Stimulated activated CD8-positive, alpha-beta memory T cell treated with anti-CD3 and anti-CD28 coated beads, Interleukin-7, amount 100 ng/mL, for 1 hour (primary cell): ENCODE measurements around the gene RARG.
"Not testable (repeated sequence)": the region's sequence is repeated elsewhere in the genome, so short reads cannot be mapped to it uniquely, and the experiment has no call there.

Source experiments
- DNase-seq, 2 donors: peaks; one replicate each; pipeline ENCODE4 v3.0.0-alpha.2; 2020; ENCODE audit warnings: low read depth in 2 of 2

The RARG gene

GRCh38 chr12:53170876-53171724, 60.9 kb downstream of the RARG start:
- DNase-seq, result no peak

GRCh38 chr12:53170215-53170614, 61.8 kb downstream of the RARG start:
- no peak for DNase-seq

GRCh38 chr12:53169644-53170043, 62.4 kb downstream of the RARG start:
- DNase-seq, result no peak

- no peak for DNase-seq
Observed at GRCh38 chr12:53166837-53167236, 65.2 kb downstream of the RARG start.

- not testable (repeated sequence) for DNase-seq
Observed at GRCh38 chr12:53163008-53163407, 69.0 kb downstream of the RARG start.

- DNase-seq, result no peak
Observed at GRCh38 chr12:53161119-53161911, 70.7 kb downstream of the RARG start.

GRCh38 chr12:53160673-53161072, 71.3 kb downstream of the RARG start:
- DNase-seq, result no peak
